DOHH2 (cell line): ENCODE results near the gene PCDHGA6.

Source experiments
- CTCF ChIP-seq: fragments of 200-600 bp; sonication (generic); IDR thresholded peaks from one replicate; pipeline ENCODE4 v1.5.1; 2014; ENCODE audit warnings: antibody characterized with exemption, mild to moderate bottlenecking, low read depth, low read length; ENCODE audit not compliant: poor library complexity, severe bottlenecking
- EZH2phosphoT487 ChIP-seq: fragments of 200-600 bp; sonication (generic); IDR thresholded peaks from 2 replicates; pipeline ENCODE4 v1.6.1; 2017; ENCODE audit warnings: borderline replicate concordance, mild to moderate bottlenecking, antibody characterized with exemption, low read length, moderate library complexity, mixed read lengths

GRCh38 chr5:141403387-141403786, 29.7 kb downstream of the PCDHGA6 start:
- TF ChIP-seq CTCF (no peak), EZH2phosphoT487 (no peak)
